Heart right ventricle (tissue), 16 donors: ENCODE data around the gene NOL9. TPM values are rescaled to one million over a fixed set of nuclear protein-coding genes. Genes with fewer than 3 reads are reported as not detected.
A peak's percentile ranks its signal among the peaks of the same experiment; 100 is the strongest.
"Not testable (repeated sequence)": the region's sequence is repeated elsewhere in the genome, so short reads cannot be mapped to it uniquely, and the experiment has no call there.

ENCODE experiments used
- ATAC-seq, 8 donors: fragments of 200-7000 bp; cut with Tn5 transposase; one replicate each; pipeline ENCODE4 v1.9.1; 2020; ENCODE audit warnings: mild to moderate bottlenecking in 8 of 8, moderate library complexity in 8 of 8, moderate number of reproducible peaks in 1 of 8
- DNase-seq, 2 donors: peaks; one replicate each; pipeline ENCODE4 v3.0.0-alpha.2; 2020
- H3K27ac ChIP-seq, 10 donors: fragments of 200-600 bp; sonication (generic) in 2 of 10; one replicate each; pipeline versions ENCODE4 v1.5.0 to v1.8.0; 2020 to 2022; ENCODE audit warnings: mild to moderate bottlenecking in 3 of 10
- H3K27me3 ChIP-seq, 7 donors: fragments of 200-600 bp; one replicate each; pipeline ENCODE4 v1.8.0; 2021 to 2022; ENCODE audit warnings: mild to moderate bottlenecking in 2 of 7
- H3K36me3 ChIP-seq, 9 donors: fragments of 200-600 bp; sonication (generic) in 1 of 9; one replicate each; pipeline versions ENCODE4 v1.5.0 to v1.8.0; 2020 to 2022; ENCODE audit warnings: mild to moderate bottlenecking in 2 of 9
- H3K4me1 ChIP-seq, 9 donors: fragments of 200-600 bp; sonication (generic) in 1 of 9; one replicate each; pipeline versions ENCODE4 v1.5.0 to v1.8.0; 2020 to 2022; ENCODE audit warnings: mild to moderate bottlenecking in 4 of 9
- H3K4me3 ChIP-seq, 10 donors: fragments of 200-600 bp; sonication (generic) in 2 of 10; one replicate each; pipeline versions ENCODE4 v1.5.0 to v1.8.0; 2020 to 2022; ENCODE audit warnings: mild to moderate bottlenecking in 7 of 10, moderate library complexity in 2 of 10
- H3K9me3 ChIP-seq, 11 donors: fragments of 200-600 bp in 10 of 11; sonication (generic) in 2 of 11; one replicate each; pipeline versions ENCODE4 v1.5.0 to v1.8.0; 2013 to 2022; ENCODE audit warnings: mild to moderate bottlenecking in 2 of 11, control low read depth in 1 of 11, moderate library complexity in 1 of 11
- WGBS, 2 donors: extraction: QIAGEN DNeasy Blood & Tissue Kit; methylation state at CpG; one replicate each; pipeline ENCODE4 v1.1.7; 2013; ENCODE audit warnings: inconsistent platforms in 1 of 2; 5-methylcytosine and 5-hydroxymethylcytosine counted together
- intact Hi-C, 10 donors: fragments of 100-400 bp; cut with DNase I; formaldehyde crosslinking; loops; one replicate each; pipeline versions ENCODE4 v1.11.1 to v1.14.2; 2022
- polyA plus RNA-seq, 2 donors: library from polyadenylated mRNA; stranded (reverse); fragments of 200-250 nt; gene quantifications; one replicate each; pipeline ENCODE4 v1.2.3, GENCODE V29; 2013
- total RNA-seq, 10 donors: library from RNA; stranded (reverse); fragmentation: NEBNext Ultra II Directional in 3 of 10; extraction: Animal tissue kit (Norgen Biotek cat#: 25700) in 3 of 10; gene quantifications; one replicate each; pipeline versions ENCODE4 v1.2.1 to v1.2.4, GENCODE V29; 2021 to 2023
- TF ChIP-seq, protein P1 (sequence below), 9 donors: fragments of 200-600 bp; sonication (generic) in 2 of 9; IDR thresholded peaks; one replicate each; pipeline versions ENCODE4 v1.5.0 to v1.8.0; 2021 to 2022; ENCODE audit warnings: antibody characterized with exemption in 9 of 9, mild to moderate bottlenecking in 5 of 9, moderate library complexity in 1 of 9
- donor health status: Arrhythmogenic right ventricular cardiomyopathy.
- donor health status: ischemic (EF 13 %, LVEDD 7.1; RV severe dilation, severe dysfunction).
- donor health status: healthy with polysubstance abuse.
- donor health status: DM: no; HTN: yes; CAD: no.
- donor health status: DM: no; HTN: no; CAD: no.
- donor health status: ischemic (EF 25% LVEDD 6.9; RV normal size, moderate dysfunction).
- donor health status: ischemic (EF 25% LVEDD 5.7; RV mildly dilated, moderate dysfunction).
- donor health status: healthy.
- donor health status: DM: yes; HTN: yes; CAD: no.
- donor health status: Ischemic cardiomyopathy.
- donor health status: ischemic (EF 35%, LVEDD 5.7; RV mildly dilated, moderate dysfunction).
- donor health status: nonischemic (EF 11% LVEDD 7.7; RV severe dilation, severe dysfunction).
- donor health status: DM: yes; HTN: yes; CAD: no.
- donor health status: PGD.
- donor health status: ischemic (EF 29% LVEDD 5.4; RV normal size, mild dysfunction).
- donor health status: nonischemic (EF 23%, LVEDD 6.1; RV moderate dilation, normal function).

Gene NOL9
- total and polyA plus RNA-seq, 12 donors = 3.0 to 19.3 (median 15.1) TPM

DNA sequence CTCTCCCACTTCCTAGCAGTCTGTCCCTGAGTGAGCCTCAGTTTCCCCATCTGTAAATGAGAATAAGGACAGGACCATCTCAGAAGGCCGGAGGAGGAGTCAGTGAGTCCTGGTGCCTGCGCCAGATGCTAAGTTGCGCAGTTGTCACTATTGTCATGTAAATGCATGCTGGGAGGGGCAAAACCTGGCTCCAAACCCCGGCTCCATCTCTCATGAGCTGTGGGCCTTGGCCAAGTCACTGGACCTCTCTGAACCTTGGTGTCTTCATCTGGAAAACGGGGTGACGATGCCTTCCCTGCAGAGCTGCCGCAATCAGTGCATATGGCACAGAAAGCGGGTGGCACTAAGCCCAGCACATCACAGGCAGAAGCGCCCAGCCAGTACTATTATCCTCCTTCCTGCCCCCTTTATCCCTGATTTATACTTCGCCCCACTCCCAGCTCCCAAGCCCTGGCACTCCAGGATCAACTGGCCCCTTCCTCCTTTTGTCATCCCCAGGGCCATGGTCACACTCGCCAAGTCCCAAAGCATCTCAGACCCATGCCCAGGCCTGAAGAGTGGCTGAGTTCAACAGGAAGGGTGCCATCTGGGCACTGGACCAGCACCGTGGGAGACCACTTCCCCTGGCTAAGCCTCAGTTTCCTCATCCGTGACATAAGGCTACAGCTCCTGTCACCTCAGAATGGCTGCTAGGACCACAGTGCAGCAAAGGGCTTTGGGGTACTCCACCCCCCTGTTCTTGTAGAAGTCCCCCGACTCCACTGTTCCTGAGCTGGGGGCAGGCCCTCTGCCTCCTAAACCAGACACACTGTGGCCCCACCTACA, 58.6 kb downstream of the NOL9 start:
- Histone ChIP-seq H3K27ac (peak overlapping the region in 9 of 10 donors; percentile 64 to 87 (median 81)), H3K36me3 (no peaks in the 10 kb centered on the region), H3K4me3 (peak overlapping the region in 9 of 10 donors; percentile 60 to 79 (median 70)), H3K9me3 (no peaks in the 10 kb centered on the region), H3K27me3 (peaks cover 0 to 36% (median 0%) of the 10 kb centered on the region in 7 donors), H3K4me1 (peaks cover 24 to 93% (median 61%) of the 10 kb centered on the region in 9 donors)
- DNase-seq (peak in 1 of 2 donors; percentile 10), ATAC-seq (no peak)
- TF ChIP-seq, protein P1, sequence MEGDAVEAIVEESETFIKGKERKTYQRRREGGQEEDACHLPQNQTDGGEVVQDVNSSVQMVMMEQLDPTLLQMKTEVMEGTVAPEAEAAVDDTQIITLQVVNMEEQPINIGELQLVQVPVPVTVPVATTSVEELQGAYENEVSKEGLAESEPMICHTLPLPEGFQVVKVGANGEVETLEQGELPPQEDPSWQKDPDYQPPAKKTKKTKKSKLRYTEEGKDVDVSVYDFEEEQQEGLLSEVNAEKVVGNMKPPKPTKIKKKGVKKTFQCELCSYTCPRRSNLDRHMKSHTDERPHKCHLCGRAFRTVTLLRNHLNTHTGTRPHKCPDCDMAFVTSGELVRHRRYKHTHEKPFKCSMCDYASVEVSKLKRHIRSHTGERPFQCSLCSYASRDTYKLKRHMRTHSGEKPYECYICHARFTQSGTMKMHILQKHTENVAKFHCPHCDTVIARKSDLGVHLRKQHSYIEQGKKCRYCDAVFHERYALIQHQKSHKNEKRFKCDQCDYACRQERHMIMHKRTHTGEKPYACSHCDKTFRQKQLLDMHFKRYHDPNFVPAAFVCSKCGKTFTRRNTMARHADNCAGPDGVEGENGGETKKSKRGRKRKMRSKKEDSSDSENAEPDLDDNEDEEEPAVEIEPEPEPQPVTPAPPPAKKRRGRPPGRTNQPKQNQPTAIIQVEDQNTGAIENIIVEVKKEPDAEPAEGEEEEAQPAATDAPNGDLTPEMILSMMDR (IDR thresholded peaks at IDR 0.05) = no peak
- intact Hi-C loops = no loop called here
- 84 to 86% methylated on average over 14 of the region's 14 CpGs for WGBS, 2 donors

DNA sequence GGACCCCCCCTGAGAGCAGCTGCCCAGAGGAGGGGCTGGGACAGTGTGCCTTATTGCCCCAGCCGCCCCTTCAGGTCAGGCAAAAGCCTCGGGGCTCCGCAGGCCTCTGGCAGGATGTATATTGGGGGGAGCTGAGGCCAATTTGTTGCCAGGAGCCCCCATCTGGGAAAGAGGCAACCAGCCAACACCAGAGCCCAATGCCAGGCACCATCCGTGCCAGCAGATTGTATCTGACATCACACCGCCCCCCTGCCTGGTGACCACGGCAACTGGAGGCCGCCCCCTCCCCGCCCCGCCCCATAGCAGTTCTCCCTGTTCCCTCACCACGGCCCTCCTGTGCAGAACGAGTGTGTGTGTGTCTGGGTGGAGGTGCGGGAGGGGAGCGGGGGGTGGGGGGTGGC, 59.3 kb downstream of the NOL9 start:
- no peak for DNase-seq
- H3K27ac ChIP-seq = peak overlapping the region in 7 of 10 donors; percentile 4 to 87 (median 50)

GRCh38 chr1:6494627-6495026, 59.7 kb downstream of the NOL9 start:
- 53 to 65% methylated on average over 4 of the region's 4 CpGs for WGBS, 2 donors
- no peaks in the 10 kb centered on the region for H3K36me3 ChIP-seq
- peaks cover 0 to 48% (median 0%) of the 10 kb centered on the region in 7 donors for H3K27me3 ChIP-seq
- no peak overlapping the region for H3K4me3 ChIP-seq
- DNase-seq (peak; percentile 37 to 56), ATAC-seq (peak in 5 of 8 donors; percentile 8 to 46 (median 35))
- intact Hi-C loops = no loop called here
- TF ChIP-seq, protein P1 (IDR thresholded peaks at IDR 0.05) = no peak
- H3K4me1 ChIP-seq = peaks cover 28 to 95% (median 66%) of the 10 kb centered on the region in 9 donors
- no peaks in the 10 kb centered on the region for H3K9me3 ChIP-seq
- H3K27ac ChIP-seq = peak overlapping the region in 7 of 10 donors; percentile 4 to 87 (median 50)

More for the DNA sequence above, 59.3 kb downstream of the NOL9 start:
- TF ChIP-seq, protein P1 (IDR thresholded peaks at IDR 0.05) = no peak
- H3K9me3 ChIP-seq = no peaks in the 10 kb centered on the region
- intact Hi-C loops = no loop called here
- H3K27me3 ChIP-seq = peaks cover 0 to 43% (median 0%) of the 10 kb centered on the region in 7 donors
- no peaks in the 10 kb centered on the region for H3K36me3 ChIP-seq
- no peak overlapping the region for H3K4me3 ChIP-seq
- ATAC-seq = no peak
- WGBS, 2 donors = 54 to 59% methylated on average over 13 of the region's 13 CpGs
- peaks cover 28 to 95% (median 64%) of the 10 kb centered on the region in 9 donors for H3K4me1 ChIP-seq

DNA sequence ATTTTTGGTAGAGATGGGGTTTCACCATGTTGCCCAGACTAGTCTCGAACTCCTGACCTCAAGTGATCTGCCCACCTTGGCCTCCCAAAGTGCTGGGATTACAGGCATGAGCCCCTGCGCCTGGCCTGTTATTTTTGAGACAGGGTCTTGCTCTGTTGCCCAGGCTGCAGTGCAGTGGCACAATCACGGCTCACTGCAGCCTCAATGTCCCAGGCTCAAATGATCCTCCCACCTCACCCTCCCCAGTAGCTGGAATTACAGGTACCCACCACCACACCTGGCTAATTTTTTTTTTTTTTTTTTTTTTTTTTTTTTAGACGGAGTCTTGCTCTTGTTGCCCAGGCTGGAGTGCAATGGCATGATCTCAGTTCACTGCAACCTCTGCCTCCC, 60.5 kb downstream of the NOL9 start:
- H3K27ac ChIP-seq = peak overlapping the region in 5 of 10 donors; percentile 24 to 88 (median 49)
- H3K9me3 ChIP-seq, DNase-seq, intact Hi-C loops, H3K4me3 ChIP-seq, H3K36me3 ChIP-seq, ATAC-seq: not testable (repeated sequence)
- peaks cover 0 to 46% (median 0%) of the 10 kb centered on the region in 7 donors for H3K27me3 ChIP-seq
- WGBS, 2 donors = 79 to 82% methylated on average over 4 of the region's 4 CpGs
- H3K4me1 ChIP-seq = peaks cover 22 to 94% (median 70%) of the 10 kb centered on the region in 9 donors
